ENCODE results near the gene FHOD3.

FHOD3 gene

GRCh38 chr18:36376361-36376760, 78.8 kb downstream of the FHOD3 start:
- TF ChIP-seq REST (IDR thresholded peaks at IDR 0.05; ENCODE audit: low read depth): no peak
- TF ChIP-seq NFIC (IDR thresholded peaks at IDR 0.05): no peak
- TF ChIP-seq RAD21 (IDR thresholded peaks at IDR 0.05; ENCODE audit: low read depth): no peak
- TF ChIP-seq USF1 (IDR thresholded peaks at IDR 0.05): no peak
- TF ChIP-seq YY1 (IDR thresholded peaks at IDR 0.05; ENCODE audit: low read depth): no peak
- no peak for TF ChIP-seq TAF1 (IDR thresholded peaks at IDR 0.05; ENCODE audit: low read depth)

GRCh38 chr18:36377626-36378025, 80.1 kb downstream of the FHOD3 start:
- TF ChIP-seq FOXM1 (IDR thresholded peaks at IDR 0.05; ENCODE audit: borderline replicate concordance, low read depth) (no peak), TCF12 (IDR thresholded peaks at IDR 0.05; ENCODE audit: low read depth) (no peak), YY1 (IDR thresholded peaks at IDR 0.05; ENCODE audit: low read depth) (no peak), NFIC (IDR thresholded peaks at IDR 0.05) (no peak), TAF1 (IDR thresholded peaks at IDR 0.05; ENCODE audit: low read depth) (no peak), CEBPB (IDR thresholded peaks at IDR 0.05) (no peak), EGR1 (IDR thresholded peaks at IDR 0.05) (no peak), MAX (IDR thresholded peaks at IDR 0.05) (no peak), TEAD4 (IDR thresholded peaks at IDR 0.05) (no peak), ZBTB7A (IDR thresholded peaks at IDR 0.05; ENCODE audit: low read depth) (no peak), CREB1 (IDR thresholded peaks at IDR 0.05; ENCODE audit: low read depth) (no peak), RAD21 (IDR thresholded peaks at IDR 0.05; ENCODE audit: low read depth) (no peak)

- no peak for TF ChIP-seq TEAD4 (IDR thresholded peaks at IDR 0.05)
- no peak for TF ChIP-seq USF1 (IDR thresholded peaks at IDR 0.05)
- no peak for TF ChIP-seq MAX (IDR thresholded peaks at IDR 0.05)
- no peak for TF ChIP-seq CREB1 (IDR thresholded peaks at IDR 0.05; ENCODE audit: low read depth)
- TF ChIP-seq NFIC (IDR thresholded peaks at IDR 0.05): no peak
- TF ChIP-seq EGR1 (IDR thresholded peaks at IDR 0.05): no peak
- TF ChIP-seq TAF1 (IDR thresholded peaks at IDR 0.05; ENCODE audit: low read depth): no peak
- TF ChIP-seq REST (IDR thresholded peaks at IDR 0.05; ENCODE audit: low read depth): no peak
- TF ChIP-seq TCF12 (IDR thresholded peaks at IDR 0.05; ENCODE audit: low read depth): no peak
These were observed 80.7 kb downstream of the FHOD3 start for GRCh38 chr18:36378205-36378604.

- TF ChIP-seq YY1 (IDR thresholded peaks at IDR 0.05; ENCODE audit: low read depth) (no peak), USF1 (IDR thresholded peaks at IDR 0.05) (no peak), ZBTB7A (IDR thresholded peaks at IDR 0.05; ENCODE audit: low read depth) (no peak), RAD21 (IDR thresholded peaks at IDR 0.05; ENCODE audit: low read depth) (no peak), CREB1 (IDR thresholded peaks at IDR 0.05; ENCODE audit: low read depth) (no peak), CEBPB (IDR thresholded peaks at IDR 0.05) (no peak), EGR1 (IDR thresholded peaks at IDR 0.05) (no peak), EP300 (IDR thresholded peaks at IDR 0.05; ENCODE audit: borderline replicate concordance) (no peak), NFIC (IDR thresholded peaks at IDR 0.05) (no peak), MAX (IDR thresholded peaks at IDR 0.05) (no peak), FOXM1 (IDR thresholded peaks at IDR 0.05; ENCODE audit: borderline replicate concordance, low read depth) (no peak), REST (IDR thresholded peaks at IDR 0.05; ENCODE audit: low read depth) (no peak), TAF1 (IDR thresholded peaks at IDR 0.05; ENCODE audit: low read depth) (no peak), TCF12 (IDR thresholded peaks at IDR 0.05; ENCODE audit: low read depth) (no peak), TEAD4 (IDR thresholded peaks at IDR 0.05) (no peak)
These were observed 82.0 kb downstream of the FHOD3 start for GRCh38 chr18:36379435-36379984.

Data from Ishikawa (cell line).